Measurements from ENCODE around the gene PRDM4. TPM values are rescaled to one million over a fixed set of nuclear protein-coding genes. Genes with fewer than 3 reads are reported as not detected.
A peak's percentile ranks its signal among the peaks of the same experiment; 100 is the strongest.

Gene PRDM4
- total and polyA plus RNA-seq, 2 donors: 10.5 to 12.8 TPM

DNA sequence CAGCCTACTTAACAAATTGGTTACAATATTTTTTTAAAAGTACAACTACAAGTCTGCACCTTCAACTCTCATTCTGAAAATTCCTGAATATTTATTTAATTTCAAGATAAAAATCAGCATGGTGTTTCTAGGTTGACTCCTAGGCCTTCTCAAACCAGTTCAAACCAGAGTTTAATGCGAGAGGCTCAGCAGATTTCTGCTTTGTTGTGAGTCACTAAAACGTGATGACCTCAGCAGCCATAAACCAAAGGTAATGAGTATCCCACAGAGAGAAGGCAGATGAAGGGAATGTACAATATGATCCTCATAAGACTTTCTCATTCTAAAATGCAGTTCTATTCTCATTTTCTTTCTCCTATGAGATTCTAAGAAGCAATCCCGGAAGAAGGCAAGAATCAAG is 1.5 kb downstream of the PRDM4 start:
- Histone ChIP-seq H3K36me3 (ENCODE audit: control insufficient read depth in 2 of 2, insufficient read depth in 2 of 2, low read length in 1 of 2) (peaks cover 14 to 20% of the 10 kb centered on the region in 2 donors), H3K4me1 (ENCODE audit: control insufficient read depth in 2 of 2, insufficient read depth in 2 of 2, low read length in 2 of 2) (peaks cover 13 to 14% of the 10 kb centered on the region in 2 donors), H3K27me3 (ENCODE audit: control insufficient read depth in 2 of 2, insufficient read depth in 1 of 2, low read length in 1 of 2) (peaks cover 0 to 9% of the 10 kb centered on the region in 2 donors), H3K9me3 (ENCODE audit: control insufficient read depth in 2 of 2, insufficient read depth in 1 of 2, low read length in 1 of 2) (no peaks in the 10 kb centered on the region), H3K27ac (ENCODE audit: low read depth in 1 of 2, low read length in 1 of 2) (no peak overlapping the region), H3K4me3 (ENCODE audit: low read length in 2 of 2) (peak overlapping the region in 1 of 2 donors; percentile 6)
- DNase-seq (ENCODE audit: low read depth in 6 of 9, low spot score in 9 of 9): no peak
- 81% methylated on average over 3 of the region's 3 CpGs for WGBS

DNA sequence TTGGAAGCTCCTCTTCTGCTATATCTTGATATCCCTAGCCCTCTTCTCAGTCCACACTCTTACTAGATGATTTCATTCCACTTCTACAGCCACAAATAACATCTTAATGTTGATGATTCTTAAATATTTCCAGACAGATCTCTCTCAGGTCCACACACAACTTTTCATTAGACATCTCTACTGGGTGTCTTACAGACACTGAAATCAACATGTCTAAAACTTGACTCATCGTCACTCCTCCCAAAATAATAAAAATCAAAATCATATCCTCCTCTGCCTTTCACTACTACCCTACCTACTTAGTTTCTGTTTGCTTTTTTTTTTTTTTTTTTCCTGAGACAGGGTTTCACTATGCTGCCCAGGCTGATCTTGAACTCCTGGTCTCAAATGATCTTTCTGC is 11.9 kb downstream of the PRDM4 start:
- H3K4me1 ChIP-seq (ENCODE audit: control insufficient read depth in 2 of 2, insufficient read depth in 2 of 2, low read length in 2 of 2): no peaks in the 10 kb centered on the region
- WGBS: 97% methylated on average over 1 of the region's 1 CpG
- peaks cover 31 to 50% of the 10 kb centered on the region in 2 donors for H3K36me3 ChIP-seq (ENCODE audit: control insufficient read depth in 2 of 2, insufficient read depth in 2 of 2, low read length in 1 of 2)
- H3K27ac ChIP-seq (ENCODE audit: low read depth in 1 of 2, low read length in 1 of 2): no peak overlapping the region
- DNase-seq (ENCODE audit: low read depth in 6 of 9, low spot score in 9 of 9): no peak
- H3K9me3 ChIP-seq (ENCODE audit: control insufficient read depth in 2 of 2, insufficient read depth in 1 of 2, low read length in 1 of 2): no peaks in the 10 kb centered on the region
- H3K4me3 ChIP-seq (ENCODE audit: low read length in 2 of 2): no peak overlapping the region
- H3K27me3 ChIP-seq (ENCODE audit: control insufficient read depth in 2 of 2, insufficient read depth in 1 of 2, low read length in 1 of 2): no peaks in the 10 kb centered on the region

DNA sequence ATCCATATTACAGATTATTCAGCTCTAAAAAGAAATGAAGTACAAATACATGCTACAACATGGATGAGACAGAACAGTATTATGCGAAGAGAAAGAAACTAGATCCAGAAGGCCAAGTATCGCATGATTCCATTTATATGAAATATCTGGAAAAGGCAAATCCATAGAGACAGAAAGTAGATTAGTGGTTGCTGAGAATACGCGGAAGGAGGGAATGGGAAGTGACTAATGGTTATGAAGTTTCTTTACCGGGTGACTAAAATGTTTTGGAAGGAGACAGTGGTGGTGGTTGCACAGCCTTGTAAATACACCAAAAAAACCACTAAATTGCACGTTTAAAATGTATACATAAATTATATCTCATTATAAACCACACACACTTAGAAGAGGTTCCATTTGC is 12.5 kb downstream of the PRDM4 start:
- DNase-seq (ENCODE audit: low read depth in 6 of 9, low spot score in 9 of 9): no peak
- Histone ChIP-seq H3K27ac (ENCODE audit: low read depth in 1 of 2, low read length in 1 of 2) (no peak overlapping the region), H3K36me3 (ENCODE audit: control insufficient read depth in 2 of 2, insufficient read depth in 2 of 2, low read length in 1 of 2) (peaks cover 35 to 52% of the 10 kb centered on the region in 2 donors), H3K4me1 (ENCODE audit: control insufficient read depth in 2 of 2, insufficient read depth in 2 of 2, low read length in 2 of 2) (no peaks in the 10 kb centered on the region), H3K9me3 (ENCODE audit: control insufficient read depth in 2 of 2, insufficient read depth in 1 of 2, low read length in 1 of 2) (no peaks in the 10 kb centered on the region), H3K27me3 (ENCODE audit: control insufficient read depth in 2 of 2, insufficient read depth in 1 of 2, low read length in 1 of 2) (no peaks in the 10 kb centered on the region), H3K4me3 (ENCODE audit: low read length in 2 of 2) (no peak overlapping the region)
- 88% methylated on average over 6 of the region's 6 CpGs for WGBS

- no peak for DNase-seq (ENCODE audit: low read depth in 6 of 9, low spot score in 9 of 9)
- no peaks in the 10 kb centered on the region for H3K9me3 ChIP-seq (ENCODE audit: control insufficient read depth in 2 of 2, insufficient read depth in 1 of 2, low read length in 1 of 2)
- no peak overlapping the region for H3K27ac ChIP-seq (ENCODE audit: low read depth in 1 of 2, low read length in 1 of 2)
- H3K27me3 ChIP-seq (ENCODE audit: control insufficient read depth in 2 of 2, insufficient read depth in 1 of 2, low read length in 1 of 2): no peaks in the 10 kb centered on the region
- no peaks in the 10 kb centered on the region for H3K4me1 ChIP-seq (ENCODE audit: control insufficient read depth in 2 of 2, insufficient read depth in 2 of 2, low read length in 2 of 2)
- peaks cover 44 to 75% of the 10 kb centered on the region in 2 donors for H3K36me3 ChIP-seq (ENCODE audit: control insufficient read depth in 2 of 2, insufficient read depth in 2 of 2, low read length in 1 of 2)
- 70% methylated on average over 4 of the region's 4 CpGs for WGBS
- no peak overlapping the region for H3K4me3 ChIP-seq (ENCODE audit: low read length in 2 of 2)
Measured at GRCh38 chr12:107736914-107737313, 24.0 kb downstream of the PRDM4 start.

- peaks cover 35 to 63% of the 10 kb centered on the region in 2 donors for H3K36me3 ChIP-seq (ENCODE audit: control insufficient read depth in 2 of 2, insufficient read depth in 2 of 2, low read length in 1 of 2)
- no peak overlapping the region for H3K27ac ChIP-seq (ENCODE audit: low read depth in 1 of 2, low read length in 1 of 2)
- no peaks in the 10 kb centered on the region for H3K4me1 ChIP-seq (ENCODE audit: control insufficient read depth in 2 of 2, insufficient read depth in 2 of 2, low read length in 2 of 2)
- no peak for DNase-seq (ENCODE audit: low read depth in 6 of 9, low spot score in 9 of 9)
- H3K4me3 ChIP-seq (ENCODE audit: low read length in 2 of 2): no peak overlapping the region
- no peaks in the 10 kb centered on the region for H3K9me3 ChIP-seq (ENCODE audit: control insufficient read depth in 2 of 2, insufficient read depth in 1 of 2, low read length in 1 of 2)
- H3K27me3 ChIP-seq (ENCODE audit: control insufficient read depth in 2 of 2, insufficient read depth in 1 of 2, low read length in 1 of 2): no peaks in the 10 kb centered on the region
- 96% methylated on average over 2 of the region's 2 CpGs for WGBS
Measured at GRCh38 chr12:107735763-107736162, 25.2 kb downstream of the PRDM4 start.

- no peak for DNase-seq (ENCODE audit: low read depth in 6 of 9, low spot score in 9 of 9)
- 97% methylated on average over 5 of the region's 5 CpGs for WGBS
- Histone ChIP-seq H3K4me1 (ENCODE audit: control insufficient read depth in 2 of 2, insufficient read depth in 2 of 2, low read length in 2 of 2) (no peaks in the 10 kb centered on the region), H3K9me3 (ENCODE audit: control insufficient read depth in 2 of 2, insufficient read depth in 1 of 2, low read length in 1 of 2) (no peaks in the 10 kb centered on the region), H3K4me3 (ENCODE audit: low read length in 2 of 2) (no peak overlapping the region), H3K27me3 (ENCODE audit: control insufficient read depth in 2 of 2, insufficient read depth in 1 of 2, low read length in 1 of 2) (no peaks in the 10 kb centered on the region), H3K36me3 (ENCODE audit: control insufficient read depth in 2 of 2, insufficient read depth in 2 of 2, low read length in 1 of 2) (peaks cover 28 to 49% of the 10 kb centered on the region in 2 donors), H3K27ac (ENCODE audit: low read depth in 1 of 2, low read length in 1 of 2) (no peak overlapping the region)
Measured at GRCh38 chr12:107734139-107734538, 26.8 kb downstream of the PRDM4 start.

- Histone ChIP-seq H3K27ac (ENCODE audit: low read depth in 1 of 2, low read length in 1 of 2) (no peak overlapping the region), H3K36me3 (ENCODE audit: control insufficient read depth in 2 of 2, insufficient read depth in 2 of 2, low read length in 1 of 2) (peaks cover 18 to 35% of the 10 kb centered on the region in 2 donors), H3K27me3 (ENCODE audit: control insufficient read depth in 2 of 2, insufficient read depth in 1 of 2, low read length in 1 of 2) (no peaks in the 10 kb centered on the region), H3K4me3 (ENCODE audit: low read length in 2 of 2) (no peak overlapping the region), H3K4me1 (ENCODE audit: control insufficient read depth in 2 of 2, insufficient read depth in 2 of 2, low read length in 2 of 2) (no peaks in the 10 kb centered on the region), H3K9me3 (ENCODE audit: control insufficient read depth in 2 of 2, insufficient read depth in 1 of 2, low read length in 1 of 2) (no peaks in the 10 kb centered on the region)
- DNase-seq (ENCODE audit: low read depth in 6 of 9, low spot score in 9 of 9): no peak
- 94% methylated on average over 3 of the region's 3 CpGs for WGBS
Measured at GRCh38 chr12:107732365-107732764, 28.6 kb downstream of the PRDM4 start.

DNA sequence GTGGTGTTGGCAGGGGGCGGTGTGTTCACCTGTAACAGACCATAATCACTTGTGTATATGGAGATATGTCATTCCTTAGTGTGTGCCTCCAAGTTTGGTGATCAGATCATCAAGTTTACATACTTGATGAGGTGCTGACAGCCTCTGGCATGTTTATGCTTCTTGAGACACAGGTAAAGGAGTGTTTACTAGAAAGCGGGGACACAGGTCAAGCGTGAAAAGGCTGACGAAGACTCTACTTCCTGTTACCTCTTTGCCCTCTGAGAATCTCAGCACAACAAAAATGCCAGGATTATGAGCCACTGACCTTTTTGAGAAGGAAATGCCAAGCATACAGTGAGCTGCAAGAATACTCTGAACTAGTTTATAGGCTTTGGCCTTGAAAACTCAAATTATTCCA is 29.6 kb downstream of the PRDM4 start:
- H3K27ac ChIP-seq (ENCODE audit: low read depth in 1 of 2, low read length in 1 of 2): no peak overlapping the region

GRCh38 chr12:107730618-107731341 is 30.2 kb downstream of the PRDM4 start:
- Histone ChIP-seq H3K4me3 (ENCODE audit: low read length in 2 of 2) (no peak overlapping the region), H3K9me3 (ENCODE audit: control insufficient read depth in 2 of 2, insufficient read depth in 1 of 2, low read length in 1 of 2) (no peaks in the 10 kb centered on the region), H3K36me3 (ENCODE audit: control insufficient read depth in 2 of 2, insufficient read depth in 2 of 2, low read length in 1 of 2) (peaks cover 5 to 20% of the 10 kb centered on the region in 2 donors), H3K27ac (ENCODE audit: low read depth in 1 of 2, low read length in 1 of 2) (no peak overlapping the region), H3K4me1 (ENCODE audit: control insufficient read depth in 2 of 2, insufficient read depth in 2 of 2, low read length in 2 of 2) (no peaks in the 10 kb centered on the region), H3K27me3 (ENCODE audit: control insufficient read depth in 2 of 2, insufficient read depth in 1 of 2, low read length in 1 of 2) (no peaks in the 10 kb centered on the region)
- WGBS: 92% methylated on average over 4 of the region's 4 CpGs
- DNase-seq (ENCODE audit: low read depth in 6 of 9, low spot score in 9 of 9): no peak

More for the DNA sequence above, 29.6 kb downstream of the PRDM4 start:
- Histone ChIP-seq H3K36me3 (ENCODE audit: control insufficient read depth in 2 of 2, insufficient read depth in 2 of 2, low read length in 1 of 2) (peaks cover 8 to 26% of the 10 kb centered on the region in 2 donors), H3K27me3 (ENCODE audit: control insufficient read depth in 2 of 2, insufficient read depth in 1 of 2, low read length in 1 of 2) (no peaks in the 10 kb centered on the region), H3K4me1 (ENCODE audit: control insufficient read depth in 2 of 2, insufficient read depth in 2 of 2, low read length in 2 of 2) (no peaks in the 10 kb centered on the region), H3K4me3 (ENCODE audit: low read length in 2 of 2) (no peak overlapping the region), H3K9me3 (ENCODE audit: control insufficient read depth in 2 of 2, insufficient read depth in 1 of 2, low read length in 1 of 2) (no peaks in the 10 kb centered on the region)
- no peak for DNase-seq (ENCODE audit: low read depth in 6 of 9, low spot score in 9 of 9)
- 96% methylated on average over 4 of the region's 4 CpGs for WGBS
